NCI-H146 treated with DMSO at 0.1 percent for 48 hours (cell line): ENCODE data around the gene PI4K2B.
"Not testable (repeated sequence)": the region's sequence is repeated elsewhere in the genome, so short reads cannot be mapped to it uniquely, and the experiment has no call there.

ENCODE experiments used
- DNase-seq: peaks from one replicate; lab custom pipeline; 2025; ENCODE audit not compliant: unreplicated experiment; lab: John Stamatoyannopoulos, UW

PI4K2B gene

DNA sequence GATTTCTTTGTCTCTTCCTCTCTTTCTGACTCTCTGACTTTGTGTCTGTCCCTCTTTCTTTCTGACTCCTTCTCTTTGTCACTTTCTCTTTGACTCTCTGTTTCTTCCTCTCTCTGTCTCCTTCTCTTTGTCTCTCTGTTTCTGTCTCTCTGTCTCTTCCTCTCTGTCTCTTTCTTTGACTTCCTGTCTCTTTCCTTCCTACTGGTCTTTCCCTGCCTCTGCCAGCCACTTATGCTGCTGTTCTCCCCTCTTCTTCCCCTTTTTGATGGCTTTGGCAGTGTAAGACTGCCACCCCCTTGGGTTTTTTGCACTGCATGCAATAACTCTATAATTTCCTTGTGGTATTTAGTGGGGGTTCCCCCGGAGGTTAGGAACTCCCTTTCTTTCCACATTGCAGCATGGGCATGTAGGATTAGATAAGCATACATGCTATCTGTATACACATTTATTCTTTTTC, 6.9 kb downstream of the PI4K2B start:
- DNase-seq, result not testable (repeated sequence)

DNA sequence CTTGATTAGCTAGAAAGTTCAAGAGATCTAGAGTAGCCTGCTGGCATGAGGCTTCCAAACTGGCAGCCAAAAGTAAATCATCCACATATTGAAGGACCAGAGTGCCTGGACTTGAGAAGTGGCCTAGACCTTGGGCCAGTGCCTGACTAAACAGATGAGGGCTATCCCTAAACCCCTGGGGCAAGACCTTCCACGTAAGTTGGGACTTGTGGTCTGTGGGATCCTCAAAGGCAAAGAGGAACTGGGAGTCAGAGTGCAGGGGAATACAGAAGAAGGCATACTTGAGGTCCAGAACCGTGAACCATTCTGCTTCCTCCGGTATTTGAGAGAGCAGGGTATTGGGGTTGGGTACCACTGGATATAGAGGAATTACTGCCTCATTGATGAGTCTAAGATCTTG, 8.4 kb downstream of the PI4K2B start:
- DNase-seq, result not testable (repeated sequence)

DNA sequence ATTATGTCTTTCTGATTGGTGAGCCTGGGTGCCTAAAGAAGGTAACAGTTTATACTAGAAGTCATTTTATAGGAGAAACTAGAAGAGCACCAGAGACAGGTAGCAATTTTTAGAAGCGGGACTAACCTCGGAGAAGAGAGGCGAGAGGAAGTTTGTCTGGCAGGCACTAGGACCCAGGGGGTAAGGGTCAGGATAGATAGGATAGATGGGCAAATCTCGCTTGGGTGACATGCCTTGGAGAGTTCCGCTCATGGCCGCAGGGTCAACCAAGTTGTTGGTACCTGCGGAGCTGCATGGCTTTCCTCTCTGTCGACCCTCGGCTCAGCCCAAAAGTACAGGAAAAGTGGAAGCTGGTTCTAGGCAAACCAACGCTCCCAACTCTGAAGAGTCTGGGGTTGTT, 11.3 kb downstream of the PI4K2B start:
- no peak for DNase-seq

DNA sequence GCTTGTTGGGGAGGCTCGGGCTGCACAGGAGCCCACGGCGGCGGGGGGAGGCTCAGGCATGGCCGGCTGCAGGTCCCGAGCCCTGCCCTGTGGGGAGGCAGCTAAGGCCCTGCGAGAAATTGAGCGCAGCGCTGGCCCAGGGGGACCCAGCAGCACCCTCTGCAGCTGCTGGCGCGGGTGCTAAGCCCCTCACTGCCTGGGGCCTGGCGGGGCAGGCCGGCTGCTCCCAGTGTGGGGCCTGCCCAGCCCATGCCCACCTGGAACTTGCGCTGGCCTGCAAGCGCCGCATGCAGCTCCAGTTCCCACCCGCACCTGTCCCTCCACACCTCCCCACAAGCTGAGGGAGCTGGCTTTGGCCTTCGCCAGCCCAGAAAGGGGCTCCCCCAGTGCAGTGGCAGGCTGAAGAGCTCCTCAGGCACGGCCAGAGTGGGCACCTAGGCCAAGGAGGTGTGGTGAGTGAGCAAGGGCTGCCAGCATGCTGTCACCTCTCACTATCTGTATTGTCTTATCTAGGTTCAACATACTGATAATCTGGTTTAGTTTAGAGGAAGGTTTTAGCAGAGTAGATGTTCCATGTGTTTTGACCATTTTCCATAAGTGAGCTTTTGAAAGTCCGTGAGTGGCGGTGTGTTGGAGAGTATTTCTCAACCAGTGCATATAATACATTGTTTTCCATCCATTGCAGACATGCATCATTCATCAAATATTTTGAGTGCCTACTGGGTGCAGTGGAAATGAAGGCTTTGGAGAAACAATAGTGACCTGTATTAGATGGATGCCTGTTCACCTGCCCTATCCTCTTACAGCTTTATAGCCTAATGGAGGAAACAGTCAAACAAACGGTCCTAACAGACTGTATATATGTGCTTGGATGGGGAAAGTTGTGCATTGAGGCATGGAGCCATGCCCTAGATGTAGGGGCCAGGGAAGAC, 13.1 kb downstream of the PI4K2B start:
- DNase-seq, result no peak

DNA sequence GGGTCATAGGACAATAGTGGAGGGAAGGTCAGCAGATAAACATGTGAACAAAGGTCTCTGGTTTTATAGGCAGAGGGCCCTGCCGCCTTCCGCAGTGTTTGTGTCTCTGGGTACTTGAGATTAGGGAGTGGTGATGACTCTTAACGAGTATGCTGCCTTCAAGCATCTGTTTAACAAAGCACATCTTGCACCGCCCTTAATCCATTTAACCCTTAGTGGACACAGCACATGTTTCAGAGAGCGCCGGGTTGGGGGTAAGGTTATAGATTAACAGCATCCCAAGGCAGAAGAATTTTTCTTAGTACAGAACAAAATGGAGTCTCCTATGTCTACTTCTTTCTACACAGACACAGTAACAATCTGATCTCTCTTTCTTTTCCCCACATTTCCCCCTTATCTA, 15.0 kb downstream of the PI4K2B start:
- not testable (repeated sequence) for DNase-seq

DNA sequence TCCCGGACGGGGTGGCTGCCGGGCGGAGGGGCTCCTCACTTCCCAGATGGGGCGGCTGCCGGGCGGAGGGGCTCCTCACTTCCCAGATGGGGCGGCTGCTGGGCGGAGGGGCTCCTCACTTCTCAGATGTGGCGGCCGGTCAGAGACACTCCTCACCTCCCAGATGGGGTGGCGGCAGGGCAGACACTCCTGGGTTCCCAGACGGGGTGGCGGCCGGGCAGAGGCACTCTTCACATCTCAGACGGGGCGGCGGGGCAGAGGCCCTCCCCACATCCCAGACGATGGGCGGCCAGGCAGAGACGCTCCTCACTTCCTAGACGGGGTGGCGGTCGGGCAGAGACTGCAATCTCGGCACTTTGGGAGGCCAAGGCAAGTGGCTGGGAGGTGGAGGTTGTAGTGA, 15.7 kb downstream of the PI4K2B start:
- DNase-seq, result not testable (repeated sequence)

DNA sequence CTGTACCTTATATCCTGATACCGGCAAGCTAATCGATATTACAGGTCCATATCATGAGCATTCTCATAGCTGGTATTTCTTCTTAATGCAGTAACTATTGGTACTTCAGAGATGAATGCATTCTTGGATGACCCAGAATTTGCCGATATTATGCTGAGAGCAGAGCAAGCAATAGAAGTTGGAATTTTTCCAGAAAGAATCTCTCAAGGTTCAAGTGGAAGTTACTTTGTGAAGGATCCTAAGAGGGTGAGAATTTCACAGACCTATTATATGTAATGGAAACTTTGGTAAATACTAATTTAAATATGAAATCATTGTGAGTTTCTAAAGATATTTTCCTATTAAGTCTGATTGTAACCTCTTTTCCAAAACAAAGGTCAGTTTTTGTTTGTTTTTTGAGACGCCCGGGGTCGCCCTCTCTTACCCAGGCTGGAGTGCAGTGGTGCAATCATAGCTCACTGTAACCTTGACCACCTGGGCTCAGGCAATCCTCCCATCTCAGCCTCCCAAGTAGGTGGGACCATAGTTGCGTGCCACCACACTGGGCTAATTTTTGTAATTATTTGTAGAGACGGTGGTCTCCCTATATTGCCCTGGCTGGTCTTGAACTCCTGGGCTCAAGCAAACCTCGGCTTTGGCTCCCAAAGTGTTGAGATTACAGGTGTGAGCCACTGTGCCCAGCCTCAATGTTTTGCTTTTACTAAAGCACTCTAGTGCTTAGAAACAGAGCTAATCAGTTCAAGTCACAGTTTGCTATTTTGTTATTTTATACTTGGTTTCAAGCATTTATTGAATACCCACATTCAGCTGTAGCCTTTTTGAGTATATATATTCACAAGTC, 18.6 kb downstream of the PI4K2B start:
- DNase-seq, result no peak

DNA sequence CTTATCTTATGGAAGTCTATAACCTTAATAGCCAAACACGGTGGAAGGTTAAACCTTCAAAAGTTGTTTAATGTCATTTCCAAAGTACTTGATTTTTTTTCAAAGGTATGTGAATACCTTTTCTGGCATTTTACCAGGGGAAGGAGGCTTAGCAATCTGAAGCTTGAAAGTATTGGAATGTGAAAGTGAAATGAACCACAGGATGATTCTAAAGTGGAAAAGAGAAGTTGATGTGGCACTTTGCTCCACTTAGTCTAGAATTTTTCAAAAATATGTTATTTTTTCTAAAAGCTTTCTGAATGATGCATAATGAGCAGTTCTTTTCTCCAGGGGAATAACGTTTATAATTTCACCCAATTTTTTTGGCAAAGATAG, 19.2 kb downstream of the PI4K2B start:
- no peak for DNase-seq

DNA sequence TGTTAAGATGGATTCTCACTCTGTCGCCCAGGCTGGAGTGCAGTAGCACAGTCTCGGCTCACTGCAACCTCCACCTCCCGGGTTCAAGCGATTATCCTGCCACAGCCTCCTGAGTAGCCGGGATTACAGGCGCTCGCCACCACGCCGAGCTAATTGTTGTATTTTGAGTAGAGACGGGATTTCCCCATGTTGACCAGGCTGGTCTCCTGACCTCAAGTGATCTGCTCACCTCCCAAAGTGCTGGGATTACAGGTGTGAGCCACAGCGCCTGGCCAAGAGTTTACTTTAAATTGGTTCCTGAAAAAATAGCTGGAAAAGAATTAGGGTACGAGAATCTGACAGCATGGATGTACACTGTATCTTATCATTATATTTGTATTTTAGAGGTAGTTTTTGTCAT, 20.0 kb downstream of the PI4K2B start:
- not testable (repeated sequence) for DNase-seq

DNA sequence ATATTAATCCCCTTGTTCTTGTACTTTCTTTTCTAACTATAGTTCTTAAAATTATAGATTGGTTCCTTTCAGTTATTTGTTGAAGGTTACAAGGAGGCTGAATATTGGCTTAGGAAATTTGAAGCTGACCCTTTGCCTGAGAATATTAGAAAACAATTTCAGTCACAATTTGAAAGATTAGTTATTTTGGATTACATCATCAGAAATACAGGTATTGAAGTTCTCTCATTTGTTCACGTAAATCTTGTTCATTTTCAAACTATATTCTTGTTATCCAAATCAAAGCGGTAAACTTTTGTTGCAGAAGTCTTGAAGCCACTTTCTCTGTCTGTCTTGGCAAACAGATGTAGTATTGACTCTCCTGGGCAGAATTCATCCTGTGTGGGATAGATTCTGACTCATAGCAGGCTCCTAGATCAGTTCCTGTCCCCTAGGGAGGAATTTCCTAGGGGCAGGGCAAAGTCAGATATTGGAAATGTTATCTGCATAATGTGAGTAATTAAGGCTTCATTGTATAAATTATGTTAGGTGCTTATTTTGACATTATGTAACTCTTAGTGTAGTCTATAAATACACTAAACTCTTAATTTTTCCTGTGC, 25.2 kb downstream of the PI4K2B start:
- no peak for DNase-seq

DNA sequence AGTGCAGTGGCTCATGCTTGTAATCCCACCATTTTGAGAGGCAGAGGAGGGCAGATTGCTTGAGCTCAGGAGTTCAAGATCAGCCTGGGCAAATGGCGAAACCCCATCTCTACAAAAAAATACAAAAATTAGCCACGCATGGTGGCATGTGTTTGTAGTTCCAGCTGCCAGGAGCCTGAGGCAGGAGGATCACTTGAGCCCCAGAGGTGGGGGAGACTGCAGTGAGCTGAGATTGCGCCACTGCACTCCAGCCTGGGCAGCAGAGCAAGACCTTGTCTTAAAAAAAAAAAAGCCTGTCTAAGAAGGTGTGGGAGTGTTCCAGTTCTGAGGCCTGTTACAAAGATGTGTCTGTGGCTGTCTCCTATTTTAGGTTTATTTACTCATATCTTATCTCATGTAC, 38.0 kb downstream of the PI4K2B start:
- no peak for DNase-seq

DNA sequence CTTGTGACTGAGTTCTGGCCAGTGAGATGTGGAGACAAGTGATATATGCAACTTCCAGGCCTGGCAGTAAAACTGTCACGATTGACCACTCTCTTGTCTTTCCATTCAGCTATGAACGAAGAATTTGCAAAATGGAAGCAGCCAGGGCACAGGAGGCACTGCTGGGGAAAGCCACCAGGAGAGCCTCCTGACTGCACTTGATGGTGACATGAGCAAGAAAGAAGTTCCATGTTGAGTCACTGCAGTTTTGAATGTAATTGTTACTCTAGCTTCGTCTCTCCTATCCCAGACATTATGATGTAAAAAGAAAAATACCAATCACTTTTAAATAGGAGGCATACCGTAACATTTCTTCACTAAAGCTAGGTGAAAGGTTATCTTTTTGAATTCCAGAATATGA, 46.4 kb downstream of the PI4K2B start:
- no peak for DNase-seq

DNA sequence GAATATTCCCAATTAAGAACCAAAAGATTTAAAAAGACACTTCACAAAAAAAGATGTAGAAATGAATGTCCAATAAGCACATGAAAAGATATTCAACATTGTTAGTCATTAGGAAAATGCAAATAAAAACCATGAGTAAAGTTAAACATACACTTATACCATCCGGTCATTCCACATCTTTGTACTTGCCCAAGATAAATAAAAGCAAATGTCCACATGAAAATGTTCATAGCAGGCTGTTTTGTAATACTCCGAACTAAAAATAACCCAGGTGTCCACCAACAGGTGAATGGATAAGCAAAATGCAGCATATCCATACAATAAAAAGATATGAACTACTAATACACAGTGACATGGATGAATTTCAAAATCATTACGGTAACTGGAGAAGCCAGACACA, 50.1 kb downstream of the PI4K2B start:
- no peak for DNase-seq

DNA sequence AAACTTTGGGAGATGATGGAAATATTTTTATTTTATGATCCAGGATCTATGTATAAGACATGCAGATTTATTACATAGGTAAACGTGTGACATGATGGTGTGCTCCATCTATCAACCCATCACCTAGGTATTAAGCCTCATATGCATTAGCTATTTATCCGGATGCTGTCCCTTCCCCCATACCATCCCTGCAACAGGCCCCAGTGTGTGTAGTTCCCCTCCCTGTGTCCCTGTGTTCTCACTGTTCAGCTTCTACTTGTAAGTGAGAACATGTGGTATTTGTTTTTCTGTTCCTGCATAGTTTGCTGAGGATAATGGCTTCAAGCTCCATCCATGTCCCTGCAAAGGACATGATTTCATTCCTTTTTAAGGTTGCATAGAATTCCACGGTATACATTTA, 50.6 kb downstream of the PI4K2B start:
- no peak for DNase-seq

DNA sequence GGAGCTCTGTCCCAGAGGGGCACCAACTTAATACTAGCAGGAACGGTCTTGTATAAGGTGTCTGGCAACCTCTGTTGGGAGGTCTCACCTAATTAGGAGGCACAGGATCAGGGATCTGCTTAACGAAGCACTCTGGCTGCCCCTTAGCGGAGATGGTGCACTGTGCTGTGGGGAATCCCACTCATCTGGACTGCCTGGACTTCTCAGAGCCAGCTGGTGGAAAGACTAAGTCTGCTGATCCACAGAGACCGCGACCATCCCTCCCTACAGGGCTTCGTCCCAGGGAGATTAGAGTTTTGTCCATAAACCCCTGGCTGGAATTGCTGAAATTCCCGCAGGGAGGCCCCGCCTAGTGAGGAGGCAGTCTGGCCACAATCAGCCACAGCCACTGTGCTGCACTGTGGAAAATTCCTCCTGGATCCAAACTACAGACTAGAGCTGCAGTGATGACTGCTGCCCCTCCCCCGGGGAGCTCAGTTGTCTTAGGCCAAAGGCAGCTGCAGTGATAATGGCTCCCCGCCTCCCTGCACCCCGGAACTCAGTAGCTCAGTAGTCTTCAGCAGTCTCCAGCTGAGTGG, 56.7 kb downstream of the PI4K2B start:
- DNase-seq, result no peak

DNA sequence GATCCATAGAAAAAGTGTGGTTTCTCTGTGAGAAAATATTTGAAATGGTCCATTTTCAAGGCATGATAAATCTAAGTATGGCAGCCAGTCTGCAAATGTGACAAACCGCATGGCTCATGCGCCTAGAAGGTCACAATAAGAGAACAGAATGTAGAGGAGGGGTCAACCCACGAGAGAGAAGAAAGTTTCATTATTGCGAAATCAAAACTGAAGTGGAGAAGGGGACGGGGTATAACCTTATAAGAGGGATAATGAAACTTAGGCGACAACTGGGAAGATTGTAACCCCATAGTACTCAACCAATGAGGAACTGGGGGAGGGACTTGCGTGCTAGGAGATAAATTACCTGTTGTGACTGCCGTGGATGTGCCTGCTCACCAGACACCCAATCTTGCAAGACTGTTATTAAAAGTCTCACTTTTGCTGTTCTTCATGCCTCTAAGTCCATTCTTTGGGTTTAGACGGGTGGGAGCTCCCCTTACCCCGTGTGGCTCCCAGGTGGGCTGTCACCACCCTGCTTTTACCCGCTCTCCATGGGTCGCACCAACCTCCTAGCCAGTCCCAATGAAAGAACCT, 57.4 kb downstream of the PI4K2B start:
- DNase-seq, result no peak

DNA sequence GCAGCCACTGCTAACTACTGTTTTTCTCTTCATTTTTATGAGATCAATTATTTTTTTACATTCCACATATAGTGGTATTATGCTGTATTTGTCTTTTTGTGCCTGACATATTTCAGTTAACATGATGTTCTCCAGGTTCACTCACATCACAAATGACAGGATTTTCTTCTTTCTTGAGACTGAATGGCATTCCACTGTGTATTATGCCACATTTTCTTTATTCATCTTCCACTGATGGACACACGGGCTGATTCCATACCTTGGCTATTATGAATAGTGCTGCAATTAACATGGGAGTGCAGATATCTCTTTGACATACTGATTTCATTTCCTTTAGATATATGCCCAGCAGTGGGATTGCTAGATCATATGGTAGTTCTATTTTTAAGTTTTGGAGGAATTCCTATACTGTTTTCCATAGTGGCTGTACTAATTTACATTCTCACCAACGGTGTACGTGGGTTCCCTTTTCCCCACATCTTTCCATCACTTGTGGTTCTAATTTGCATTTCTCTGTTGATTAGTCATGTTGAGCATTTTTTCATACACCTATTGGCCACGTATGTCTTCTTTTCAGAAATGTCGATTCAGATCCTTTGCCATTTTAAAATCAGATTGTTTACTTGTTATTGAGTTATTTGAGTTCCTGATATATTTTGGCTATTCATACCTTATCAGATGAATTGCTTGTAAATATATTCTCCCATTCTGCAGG, 63.9 kb downstream of the PI4K2B start:
- no peak for DNase-seq

DNA sequence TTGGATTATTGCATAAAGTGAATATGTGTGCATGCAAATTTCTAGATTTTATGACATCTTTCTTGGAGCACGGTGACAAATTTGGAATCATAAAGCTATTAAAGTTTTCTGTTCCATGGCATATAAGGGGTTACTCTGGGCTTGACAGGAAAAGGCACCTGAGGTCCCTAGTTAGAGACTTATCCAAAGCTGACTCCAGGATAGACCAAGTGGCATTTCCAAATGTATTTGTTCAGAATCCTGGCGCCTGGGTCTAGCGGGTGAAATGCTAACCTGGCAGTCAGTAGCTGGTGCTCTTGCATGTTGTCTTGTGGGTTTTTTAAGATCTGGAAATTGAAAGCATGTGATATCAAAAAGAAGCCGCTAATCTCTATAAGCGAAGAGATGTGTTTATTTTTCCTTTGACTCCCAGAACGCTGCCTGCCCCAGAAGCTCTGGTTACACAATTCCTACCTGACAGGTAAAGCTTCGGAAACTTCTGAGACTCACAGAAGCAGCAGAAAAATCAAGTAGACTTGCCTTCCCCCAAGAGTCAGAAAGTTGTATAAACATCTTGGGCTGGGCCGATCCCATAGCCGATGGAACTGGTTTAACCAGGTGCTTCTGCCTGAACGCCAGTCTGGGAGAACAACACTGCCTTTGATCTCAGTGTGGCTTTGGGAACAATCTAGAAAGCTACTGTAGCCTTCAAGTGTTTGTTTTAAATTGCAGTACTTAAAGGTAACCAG, 65.8 kb downstream of the PI4K2B start:
- no peak for DNase-seq

DNA sequence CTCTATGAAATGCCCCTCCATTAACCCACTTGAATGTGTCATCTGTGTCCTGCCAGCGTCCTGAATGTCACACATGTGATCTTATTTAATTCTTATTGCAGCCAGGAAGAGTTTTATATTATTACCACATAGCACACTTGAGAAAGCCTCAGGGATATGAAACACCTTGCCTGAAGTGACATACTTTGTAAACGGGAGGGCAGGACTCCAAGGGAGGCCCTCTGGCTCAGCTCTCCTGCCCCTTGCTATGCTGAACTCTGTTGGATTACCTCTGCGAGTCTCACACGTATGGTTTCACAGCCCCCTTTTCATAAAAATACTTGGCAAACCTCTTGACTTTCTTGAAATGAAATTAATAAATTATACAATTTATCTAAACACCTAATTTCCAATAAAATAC, 67.6 kb downstream of the PI4K2B start:
- no peak for DNase-seq

DNA sequence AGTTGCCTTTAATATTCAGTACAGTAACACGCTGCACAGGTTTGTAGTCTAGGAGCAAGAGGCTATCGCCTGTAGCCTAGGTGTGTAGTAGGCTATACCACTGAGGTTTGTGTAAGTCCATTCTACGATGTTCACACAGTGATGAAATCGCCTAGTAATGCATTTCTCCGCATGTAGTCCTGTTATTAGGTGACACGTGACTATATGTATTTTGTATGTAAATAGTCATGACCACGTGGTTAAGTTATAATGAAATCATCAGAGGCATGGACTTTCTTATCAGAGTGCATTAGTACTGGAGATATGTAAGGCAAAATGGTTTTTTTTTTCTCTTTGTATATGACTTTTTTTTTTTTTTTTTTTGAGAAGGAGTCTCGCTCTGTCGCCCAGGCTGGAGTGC, 68.8 kb downstream of the PI4K2B start:
- no peak for DNase-seq
